Kidney (tissue), 14 donors: Measurements from ENCODE around the gene UNC5A. TPM values are rescaled to one million over a fixed set of nuclear protein-coding genes. Genes with fewer than 3 reads are reported as not detected.

Experiments used
- DNase-seq, 5 donors: peaks; one replicate each; pipeline ENCODE4 v3.0.0-alpha.2; 2013 to 2020
- FAIRE-seq: peaks from 2 replicates; lab custom pipeline; 2012; peaks lifted over from hg19 to GRCh38; lab: Jason Lieb, UNC
- H3K27ac ChIP-seq, 2 donors: one replicate each; pipeline ENCODE4 v1.7.0; 2013; ENCODE audit warnings: low read depth in 2 of 2, low read length in 2 of 2, inconsistent platforms in 1 of 2
- H3K27me3 ChIP-seq: one replicate; pipeline ENCODE4 v1.7.1; 2013; ENCODE audit warnings: low read length, inconsistent platforms; ENCODE audit not compliant: control insufficient read depth, insufficient read depth
- H3K36me3 ChIP-seq, 3 donors: one replicate each; pipeline versions ENCODE4 v1.7.0 to v1.7.1; 2013; ENCODE audit warnings: low read length in 3 of 3, control low read depth in 1 of 3, inconsistent platforms in 1 of 3; ENCODE audit not compliant: insufficient read depth in 3 of 3, control insufficient read depth in 2 of 3
- H3K4me1 ChIP-seq, 3 donors: one replicate each; pipeline versions ENCODE4 v1.7.0 to v1.7.1; 2013; ENCODE audit warnings: low read length in 3 of 3, inconsistent platforms in 1 of 3, low read depth in 1 of 3; ENCODE audit not compliant: control insufficient read depth in 2 of 3, insufficient read depth in 2 of 3
- H3K4me3 ChIP-seq, 3 donors: one replicate each; pipeline versions ENCODE4 v1.7.0 to v1.8.1; 2013; ENCODE audit warnings: low read length in 3 of 3, control low read depth in 1 of 3, inconsistent platforms in 1 of 3
- H3K9ac ChIP-seq, 3 donors: one replicate each; pipeline versions ENCODE4 v1.7.0 to v1.7.1; 2013; ENCODE audit warnings: low read length in 3 of 3, control low read depth in 1 of 3, inconsistent platforms in 1 of 3
- H3K9me3 ChIP-seq, 3 donors: one replicate each; pipeline versions ENCODE4 v1.7.0 to v1.7.1; 2013; ENCODE audit warnings: low read length in 3 of 3, control low read depth in 1 of 3, inconsistent platforms in 1 of 3; ENCODE audit not compliant: control insufficient read depth in 2 of 3, insufficient read depth in 1 of 3
- intact Hi-C: fragments of 100-400 bp; cut with DNase I; formaldehyde crosslinking; loops from one replicate; pipeline ENCODE4 v1.11.1; 2022
- polyA plus RNA-seq: library from polyadenylated mRNA; stranded (reverse); fragments of 350-450 nt; fragmentation: Illumina TruSeq; extraction: RNeasy Lipid Tissue Mini Kit (QIAGEN cat#74804); gene quantifications from one replicate; pipeline ENCODE4 v1.2.3, GENCODE V29; 2014; ENCODE audit warnings: low read depth, low replicate concordance; ENCODE audit not compliant: insufficient read depth
- total RNA-seq: library from RNA; stranded (reverse); fragmentation: NEBNext Ultra II Directional; extraction: Animal tissue kit (Norgen Biotek cat#: 25700); gene quantifications from one replicate; pipeline ENCODE4 v1.2.1, GENCODE V29; 2021
- TF ChIP-seq, protein P1 (sequence below): IDR thresholded peaks from 3 replicates; pipeline ENCODE4 v1.5.1; 2012; ENCODE audit warnings: mild to moderate bottlenecking, moderate library complexity, borderline replicate concordance; ENCODE audit not compliant: insufficient read depth; ENCODE audit errors: extremely low read depth
- donor health status: control.
- donor health status: control.
- donor health status: control.
- donor health status: control.
- donor health status: control.
- donor health status: DM: yes; HTN: yes; CAD: no.
- donor health status: Normal renal cell carcinoma (clear cell type).

Gene UNC5A
- total and polyA plus RNA-seq, 2 donors from 2014 or later, result 1.5 TPM; not detected in 1

DNA sequence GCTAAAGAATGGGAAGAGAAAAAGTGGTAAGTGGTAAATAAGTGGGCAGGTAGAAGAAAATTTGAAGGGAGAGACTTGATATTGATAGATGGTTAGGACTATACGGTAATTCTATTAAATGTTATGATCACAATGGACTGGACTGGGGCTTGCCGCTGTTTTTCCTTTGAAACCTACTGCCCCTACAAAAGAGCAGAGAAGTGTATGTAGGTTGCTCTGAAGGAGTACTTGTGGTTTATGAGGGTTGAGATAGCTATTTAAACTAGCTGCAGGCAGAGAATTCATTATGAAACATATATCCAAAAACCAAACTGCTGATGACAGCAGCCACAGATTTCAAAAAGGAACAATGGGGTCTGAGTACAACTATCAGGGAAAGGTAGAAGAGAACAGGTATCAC, 105.5 kb downstream of the UNC5A start:
- no peaks in the 10 kb centered on the region for H3K4me1 ChIP-seq
- no peak overlapping the region for H3K27ac ChIP-seq
- peaks cover 0 to 12% (median 0%) of the 10 kb centered on the region in 3 donors for H3K36me3 ChIP-seq
- FAIRE-seq, result no peak
- TF ChIP-seq, protein P1, sequence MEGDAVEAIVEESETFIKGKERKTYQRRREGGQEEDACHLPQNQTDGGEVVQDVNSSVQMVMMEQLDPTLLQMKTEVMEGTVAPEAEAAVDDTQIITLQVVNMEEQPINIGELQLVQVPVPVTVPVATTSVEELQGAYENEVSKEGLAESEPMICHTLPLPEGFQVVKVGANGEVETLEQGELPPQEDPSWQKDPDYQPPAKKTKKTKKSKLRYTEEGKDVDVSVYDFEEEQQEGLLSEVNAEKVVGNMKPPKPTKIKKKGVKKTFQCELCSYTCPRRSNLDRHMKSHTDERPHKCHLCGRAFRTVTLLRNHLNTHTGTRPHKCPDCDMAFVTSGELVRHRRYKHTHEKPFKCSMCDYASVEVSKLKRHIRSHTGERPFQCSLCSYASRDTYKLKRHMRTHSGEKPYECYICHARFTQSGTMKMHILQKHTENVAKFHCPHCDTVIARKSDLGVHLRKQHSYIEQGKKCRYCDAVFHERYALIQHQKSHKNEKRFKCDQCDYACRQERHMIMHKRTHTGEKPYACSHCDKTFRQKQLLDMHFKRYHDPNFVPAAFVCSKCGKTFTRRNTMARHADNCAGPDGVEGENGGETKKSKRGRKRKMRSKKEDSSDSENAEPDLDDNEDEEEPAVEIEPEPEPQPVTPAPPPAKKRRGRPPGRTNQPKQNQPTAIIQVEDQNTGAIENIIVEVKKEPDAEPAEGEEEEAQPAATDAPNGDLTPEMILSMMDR, result no peak
- H3K27me3 ChIP-seq, result no peaks in the 10 kb centered on the region
- no peak for DNase-seq
- intact Hi-C loops, result no loop called here
- H3K9me3 ChIP-seq, result no peaks in the 10 kb centered on the region
- no peak overlapping the region for H3K4me3 ChIP-seq
- no peak overlapping the region for H3K9ac ChIP-seq

- no peaks in the 10 kb centered on the region for H3K27me3 ChIP-seq
- H3K9ac ChIP-seq, result no peak overlapping the region
- intact Hi-C loops, result no loop called here
- H3K4me3 ChIP-seq, result no peak overlapping the region
- FAIRE-seq, result no peak
- H3K36me3 ChIP-seq, result peaks cover 0 to 12% (median 0%) of the 10 kb centered on the region in 3 donors
- H3K4me1 ChIP-seq, result no peaks in the 10 kb centered on the region
- H3K27ac ChIP-seq, result no peak overlapping the region
- TF ChIP-seq, protein P1, result no peak
- no peaks in the 10 kb centered on the region for H3K9me3 ChIP-seq
- no peak for DNase-seq
Measured at GRCh38 chr5:176916337-176916736, 106.0 kb downstream of the UNC5A start.

- Histone ChIP-seq H3K27ac (no peak overlapping the region), H3K27me3 (no peaks in the 10 kb centered on the region), H3K4me3 (no peak overlapping the region), H3K36me3 (peaks cover 0 to 6% (median 2%) of the 10 kb centered on the region in 3 donors), H3K9me3 (no peaks in the 10 kb centered on the region), H3K4me1 (no peaks in the 10 kb centered on the region), H3K9ac (no peak overlapping the region)
- intact Hi-C loops, result no loop called here
- TF ChIP-seq, protein P1, result no peak
- no peak for DNase-seq
- no peak for FAIRE-seq
Measured at GRCh38 chr5:176918613-176919012, 108.3 kb downstream of the UNC5A start.

GRCh38 chr5:176921714-176922113, 111.4 kb downstream of the UNC5A start:
- H3K9me3 ChIP-seq, result no peaks in the 10 kb centered on the region
- peaks cover 0 to 2% (median 0%) of the 10 kb centered on the region in 3 donors for H3K36me3 ChIP-seq
- H3K9ac ChIP-seq, result no peak overlapping the region
- DNase-seq (no peak), FAIRE-seq (no peak)
- TF ChIP-seq, protein P1, result no peak
- no peak overlapping the region for H3K4me3 ChIP-seq
- no peak overlapping the region for H3K27ac ChIP-seq
- intact Hi-C loops, result no loop called here
- no peaks in the 10 kb centered on the region for H3K4me1 ChIP-seq
- H3K27me3 ChIP-seq, result no peaks in the 10 kb centered on the region
